Lung microvascular endothelial cell (primary cell): Measurements from ENCODE around the gene BIRC6. TPM values are rescaled to one million over a fixed set of nuclear protein-coding genes. Genes with fewer than 3 reads are reported as not detected.
A peak's percentile ranks its signal among the peaks of the same experiment; 100 is the strongest.
"Not testable (repeated sequence)": the region's sequence is repeated elsewhere in the genome, so short reads cannot be mapped to it uniquely, and the experiment has no call there.

Experiments
- DNase-seq, 2 donors: peaks; one replicate each; pipeline versions ENCODE4 v3.0.0 to v3.0.0-alpha.2; 2010; ENCODE audit warnings: low read depth in 2 of 2
- total RNA-seq: library from RNA; depleted of rRNA; stranded (reverse); fragments of >200 nt; gene quantifications from 2 replicates; pipeline ENCODE4 v1.2.1, GENCODE V29; 2014

Gene BIRC6
- total RNA-seq, 1 donor from 2014 or later: 142 TPM

- no peak for DNase-seq
Measured at GRCh38 chr2:32450851-32451250, 94.0 kb downstream of the BIRC6 start.

GRCh38 chr2:32452338-32453064 is 95.7 kb downstream of the BIRC6 start:
- no peak for DNase-seq

DNA sequence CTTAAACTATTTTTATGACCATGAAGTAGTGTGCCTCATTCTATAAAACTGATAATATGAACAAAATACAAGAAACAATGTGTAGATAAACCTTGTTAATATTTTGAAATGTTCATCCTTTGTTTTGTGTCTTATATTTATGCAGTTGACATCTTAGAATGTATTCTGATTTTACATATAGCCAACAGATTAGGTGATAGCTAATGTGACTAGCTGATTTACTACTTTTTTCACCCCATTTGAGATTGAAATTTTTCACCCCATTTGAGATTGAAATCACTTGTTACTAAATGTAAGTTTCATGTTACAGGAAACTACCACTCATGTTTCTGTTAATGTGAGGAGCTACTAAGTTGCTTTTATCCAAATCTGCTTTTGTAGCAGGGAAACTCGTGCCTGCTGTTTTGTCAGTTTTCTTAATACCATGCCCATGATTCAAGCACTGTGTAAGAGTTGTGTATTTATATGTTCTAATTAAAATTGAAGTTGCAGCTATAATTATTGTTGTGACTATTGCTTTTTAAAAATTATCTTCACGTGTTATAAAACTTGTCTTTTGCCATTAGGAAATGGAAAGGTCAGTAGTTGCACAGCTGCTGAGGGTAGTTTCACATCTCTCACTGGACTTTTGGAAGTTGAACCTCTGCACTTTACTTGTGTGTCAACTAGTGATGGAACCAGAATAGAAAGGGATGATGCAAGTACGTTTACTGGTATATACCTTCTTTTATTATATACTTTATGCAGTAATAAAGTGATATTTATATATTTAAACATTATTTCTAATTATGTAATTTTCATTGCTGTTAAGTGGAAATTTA is 96.6 kb downstream of the BIRC6 start:
- DNase-seq: peak; percentile 20 to 25

GRCh38 chr2:32455816-32456215 is 99.0 kb downstream of the BIRC6 start:
- no peak for DNase-seq

GRCh38 chr2:32456808-32457207 is 100.0 kb downstream of the BIRC6 start:
- no peak for DNase-seq

DNA sequence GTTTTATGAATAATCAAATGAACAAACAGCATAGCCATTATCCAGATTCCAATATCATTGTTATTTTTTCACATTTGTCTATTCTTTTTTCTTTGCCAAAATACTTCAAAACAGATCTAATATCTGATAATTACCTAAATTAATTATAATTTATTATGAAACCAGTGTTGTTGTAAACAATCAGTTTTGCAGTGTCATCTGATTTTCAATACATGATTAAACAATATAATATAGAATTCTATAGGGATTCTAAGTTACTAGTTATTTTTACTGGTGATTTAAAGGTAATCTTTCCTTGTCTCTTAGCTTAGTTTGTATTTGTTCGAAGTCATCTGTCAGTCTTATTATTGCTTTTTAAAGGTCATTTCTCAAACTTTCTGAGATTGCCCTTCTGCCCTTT is 101.0 kb downstream of the BIRC6 start:
- no peak for DNase-seq

- not testable (repeated sequence) for DNase-seq
Measured at GRCh38 chr2:32460861-32461260, 104.0 kb downstream of the BIRC6 start.

GRCh38 chr2:32463110-32463509 is 106.3 kb downstream of the BIRC6 start:
- no peak for DNase-seq

- DNase-seq: no peak
Measured at GRCh38 chr2:32464431-32464830, 107.6 kb downstream of the BIRC6 start.

GRCh38 chr2:32472605-32473004 is 115.8 kb downstream of the BIRC6 start:
- no peak for DNase-seq

- no peak for DNase-seq
Measured at GRCh38 chr2:32474381-32474780, 117.6 kb downstream of the BIRC6 start.

DNA sequence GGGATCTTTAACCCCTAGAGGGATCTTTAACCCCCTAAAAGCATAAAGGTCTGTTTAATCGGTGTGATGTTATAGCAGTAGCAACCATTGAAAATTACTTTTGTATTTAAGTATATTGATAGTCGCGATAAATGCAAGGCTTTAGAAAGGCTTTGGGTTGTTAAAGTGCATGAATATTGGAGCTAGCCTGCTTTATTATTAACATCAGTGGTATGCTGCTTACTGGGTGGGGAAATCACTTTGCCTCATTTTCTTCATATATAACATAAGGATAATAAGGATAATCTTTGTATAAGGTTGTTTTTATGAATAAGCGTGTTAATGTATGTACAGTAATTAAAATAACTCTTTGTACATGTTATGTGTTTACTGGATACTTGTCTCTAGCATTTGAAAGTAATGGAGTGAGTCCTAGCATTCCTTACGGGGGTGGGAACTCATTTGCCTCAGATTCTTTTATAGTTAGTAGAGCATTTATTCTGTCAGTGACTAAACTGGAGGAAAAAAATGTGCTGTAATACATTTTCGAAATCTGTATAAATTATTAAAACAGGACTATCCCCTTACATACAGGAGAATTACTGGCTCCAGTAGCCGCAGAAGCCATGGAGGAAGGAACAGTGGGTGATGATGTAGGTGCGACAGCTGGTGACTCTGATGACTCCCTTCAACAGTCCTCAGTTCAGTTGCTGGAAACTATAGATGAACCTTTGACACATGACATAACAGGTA is 122.2 kb downstream of the BIRC6 start:
- no peak for DNase-seq

- no peak for DNase-seq
Measured at GRCh38 chr2:32479993-32480392, 123.2 kb downstream of the BIRC6 start.

- DNase-seq: no peak
Measured at GRCh38 chr2:32482471-32482870, 125.6 kb downstream of the BIRC6 start.

GRCh38 chr2:32484937-32485336 is 128.1 kb downstream of the BIRC6 start:
- DNase-seq: peak; percentile 59 to 80

DNA sequence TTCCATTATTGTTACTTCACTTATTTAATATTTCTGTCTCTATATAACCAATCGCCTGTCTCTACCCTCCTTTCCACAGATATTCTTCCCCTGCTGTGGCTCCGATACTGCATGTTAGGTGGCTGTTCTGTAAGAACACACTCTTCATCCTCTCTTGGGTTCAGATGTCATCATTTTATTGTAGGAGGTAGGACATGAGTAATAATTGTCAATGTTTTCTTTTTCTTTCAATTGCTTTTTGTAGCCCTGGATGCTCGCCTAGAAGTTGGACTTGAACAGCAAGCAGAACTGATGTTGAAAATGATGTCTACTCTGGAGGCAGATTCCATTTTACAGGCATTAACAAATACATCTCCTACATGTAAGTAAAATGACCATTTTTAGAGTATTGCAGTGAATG is 128.6 kb downstream of the BIRC6 start:
- peak in 1 of 2 donors; percentile 43 for DNase-seq

DNA sequence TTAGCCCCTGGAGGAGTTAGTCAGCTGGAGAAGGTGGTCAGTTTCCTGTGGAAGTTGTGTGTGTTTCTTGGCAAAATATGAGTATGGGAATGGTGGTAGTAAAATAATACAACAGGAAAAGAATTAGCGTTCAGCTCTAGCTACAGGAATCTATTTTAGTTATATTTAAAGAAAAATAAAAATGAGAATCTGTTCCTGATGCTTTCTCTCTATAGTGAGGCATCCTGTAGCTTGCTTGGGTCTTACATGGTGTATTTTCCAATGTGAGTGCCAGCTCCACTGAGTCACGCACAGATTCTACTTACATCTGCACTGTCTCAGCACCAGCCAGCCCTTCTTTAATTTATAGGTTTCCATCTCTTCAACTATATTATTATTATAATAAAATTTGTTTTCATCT is 132.2 kb downstream of the BIRC6 start:
- peak; percentile 46 to 77 for DNase-seq

DNA sequence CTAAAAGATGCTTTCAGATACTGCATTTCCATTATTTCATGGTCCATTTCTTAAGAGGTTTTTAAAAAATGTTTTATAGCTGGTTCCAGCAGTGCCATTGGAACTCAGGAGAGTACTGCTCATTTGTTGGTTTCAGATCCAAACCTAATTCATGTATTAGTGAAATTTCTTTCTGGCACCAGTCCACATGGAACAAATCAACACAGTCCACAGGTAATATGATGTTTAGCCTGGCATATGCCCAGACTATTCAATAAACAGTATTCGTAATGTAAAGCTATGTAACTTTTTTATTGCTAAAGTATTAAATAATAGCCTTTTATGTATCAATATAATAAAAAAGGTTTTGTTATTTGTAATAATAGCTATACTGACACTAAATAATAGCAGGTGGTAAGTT is 134.5 kb downstream of the BIRC6 start:
- DNase-seq: peak in 1 of 2 donors; percentile 61

- DNase-seq: no peak
Measured at GRCh38 chr2:32495139-32495538, 138.3 kb downstream of the BIRC6 start.

DNA sequence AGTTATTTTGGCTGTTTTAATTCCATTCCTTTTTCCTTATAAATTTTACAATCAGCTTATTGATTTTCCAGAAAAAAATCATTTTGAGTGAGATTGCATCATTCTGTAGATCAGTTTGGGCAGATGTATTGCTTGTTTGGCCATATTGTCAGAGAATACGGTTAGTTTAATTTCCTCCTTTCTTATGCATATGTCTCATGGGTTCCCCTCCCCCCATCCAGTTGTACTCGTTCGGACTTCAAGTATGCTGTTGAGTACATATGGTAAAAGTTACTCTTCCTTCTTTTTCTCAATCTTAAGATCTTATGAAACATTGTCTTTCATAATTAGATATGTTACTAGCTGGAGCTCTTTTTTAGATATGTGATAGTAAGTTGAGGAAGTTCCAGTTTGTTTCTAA is 139.8 kb downstream of the BIRC6 start:
- DNase-seq: no peak

DNA sequence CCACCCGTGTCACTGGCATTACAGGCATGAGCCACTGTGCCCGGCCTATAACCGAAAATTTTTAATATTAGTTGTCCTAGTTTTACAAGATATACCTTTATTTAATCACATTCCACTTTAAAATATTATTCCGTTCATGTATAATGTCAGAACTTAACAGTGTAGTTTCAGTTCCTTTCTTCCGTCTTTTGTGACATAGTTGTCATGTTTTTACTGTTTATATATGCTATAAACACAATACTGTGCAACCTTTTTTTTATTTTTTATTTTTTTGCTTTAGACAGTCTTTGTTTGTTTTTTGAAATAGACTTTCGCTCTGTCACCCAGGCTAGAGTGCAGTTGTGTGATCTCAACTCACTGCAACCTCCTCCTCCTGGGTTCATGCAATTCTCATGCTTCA is 141.5 kb downstream of the BIRC6 start:
- no peak for DNase-seq

DNA sequence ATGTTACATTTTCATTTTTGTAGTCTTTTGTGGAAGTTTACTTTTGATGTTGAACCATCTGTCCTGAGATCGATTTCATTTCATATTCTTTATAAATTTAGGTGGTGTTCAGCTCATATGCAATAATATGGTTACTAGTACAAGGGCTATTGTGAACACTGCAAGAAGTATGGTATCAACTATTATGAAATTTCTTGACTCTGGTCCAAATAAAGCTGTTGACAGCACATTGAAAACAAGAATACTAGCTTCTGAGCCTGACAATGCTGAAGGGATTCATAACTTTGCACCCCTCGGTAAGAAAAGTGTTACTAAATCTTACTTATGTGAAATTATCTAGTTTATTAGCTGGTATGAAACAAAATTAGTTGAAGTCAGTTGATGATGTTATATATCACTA is 146.1 kb downstream of the BIRC6 start:
- DNase-seq: peak in 1 of 2 donors; percentile 34
